GM18520 (cell line): ENCODE measurements around the gene ELOB.

Experiments
- ATAC-seq: cut with Tn5 transposase; IDR thresholded peaks from one replicate; pipeline ENCODE4 v1.9.1; 2021; ENCODE audit not compliant: unreplicated experiment

The ELOB gene

DNA sequence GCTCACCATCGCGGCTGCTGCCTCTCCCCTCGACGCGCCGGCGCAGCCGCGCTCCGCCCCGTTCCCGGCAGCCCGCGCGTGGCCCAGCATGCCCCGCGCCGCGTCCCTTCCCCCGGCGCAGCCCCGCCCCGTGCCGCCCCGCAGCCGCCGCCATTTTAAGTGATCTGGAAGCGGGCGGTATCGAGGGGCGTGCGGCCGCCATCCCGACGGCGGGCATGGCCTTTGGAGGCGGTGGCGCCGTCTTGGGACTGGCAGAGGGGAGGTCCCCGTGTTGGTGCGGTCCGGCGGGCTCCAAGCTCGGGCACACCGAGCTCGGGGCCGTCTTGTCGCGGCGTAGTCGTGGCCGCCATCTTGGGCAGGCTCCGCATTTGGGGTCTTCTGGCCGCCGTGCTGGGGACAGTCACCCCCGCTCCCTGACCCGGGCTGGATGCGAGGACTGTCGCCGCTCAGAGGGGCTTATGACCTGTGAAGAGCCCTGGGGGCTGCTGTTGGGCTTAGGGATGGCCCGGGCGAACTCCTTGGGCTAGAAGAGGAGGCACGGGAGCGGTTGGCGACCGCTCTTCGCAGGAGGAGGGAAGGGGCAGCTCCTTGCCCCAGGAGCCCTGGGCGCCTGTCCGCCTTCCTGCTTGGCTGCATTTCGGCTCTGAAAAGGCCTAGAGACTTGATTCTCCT, at the start of gene ELOB:
TSS of gene ELOB (minus strand) at position 50 of the 672 bp plus-strand sequence. CDS start at position 9, 41 bp downstream.
- ATAC-seq = peak; percentile 77

DNA sequence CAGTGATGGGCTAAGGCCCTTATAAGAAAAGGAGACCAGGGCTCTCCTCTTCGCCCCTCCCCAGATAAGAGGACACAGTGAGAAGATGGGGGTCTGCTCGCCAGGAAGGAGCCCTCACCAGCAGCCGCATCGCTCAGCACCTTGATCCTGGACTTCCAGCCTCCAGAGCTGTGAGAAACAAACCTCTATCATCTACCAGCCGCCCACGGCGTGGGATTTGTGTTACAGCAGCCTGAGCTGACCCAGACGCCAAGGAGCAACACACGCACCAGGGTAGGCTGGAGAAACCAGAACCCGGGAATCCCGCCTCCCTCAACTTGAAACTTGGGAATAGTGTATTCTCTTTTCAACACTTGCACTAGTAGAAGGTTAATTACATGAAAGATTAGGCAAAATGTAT, 48.8 kb upstream of the ELOB start:
- no peak for ATAC-seq

DNA sequence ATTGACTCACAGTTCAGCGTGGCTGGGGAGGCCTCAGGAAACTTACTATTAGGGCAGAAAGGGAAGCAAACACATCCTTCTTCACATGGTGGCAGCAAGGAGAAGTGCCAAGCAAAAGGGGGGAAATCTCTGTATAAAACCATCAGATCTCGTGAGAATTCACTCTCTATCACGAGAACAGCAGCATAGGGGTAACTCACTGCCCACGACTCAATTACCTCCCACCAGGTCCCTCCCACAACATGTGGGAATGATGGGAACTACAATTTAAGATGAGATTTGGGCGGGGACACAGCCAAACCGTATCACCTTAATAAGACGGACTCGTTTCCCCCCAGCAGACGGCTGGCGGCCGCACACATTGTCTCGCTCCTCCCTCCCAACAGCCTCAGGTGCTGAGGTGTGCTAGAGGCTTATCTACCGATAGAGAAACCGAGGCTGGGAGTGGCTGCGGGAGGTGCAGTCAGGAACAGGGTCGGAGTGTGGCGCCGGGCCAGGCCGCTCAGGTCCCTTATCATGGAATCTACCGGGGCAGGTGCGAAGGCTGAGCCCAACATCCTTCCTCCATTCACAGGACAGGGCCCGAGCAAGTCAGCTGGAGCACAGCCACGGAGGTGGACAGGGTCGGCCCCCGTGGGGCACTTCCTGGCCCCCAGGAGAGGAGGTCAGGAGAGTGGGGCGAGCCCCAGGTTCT, 48.1 kb upstream of the ELOB start:
- no peak for ATAC-seq

DNA sequence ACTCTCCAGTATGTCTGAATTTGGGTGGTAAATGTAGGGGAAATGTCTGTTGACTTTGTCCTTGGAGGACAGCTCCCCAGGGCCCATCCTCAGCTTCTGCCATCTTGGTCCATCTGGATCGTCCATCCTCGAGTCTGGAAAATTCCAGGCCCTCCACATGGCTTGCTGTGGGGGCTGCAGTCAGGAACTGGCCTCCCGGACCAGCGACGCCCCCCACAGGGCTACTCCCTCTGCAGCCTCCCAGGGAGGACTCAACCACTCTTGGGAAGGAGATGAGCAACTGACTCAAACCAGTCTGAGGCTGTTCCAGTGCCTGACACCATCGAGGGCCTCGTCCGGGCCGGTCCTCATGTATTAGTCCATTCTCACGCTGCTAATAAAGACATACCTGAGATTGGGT, 47.5 kb upstream of the ELOB start:
- no peak for ATAC-seq

DNA sequence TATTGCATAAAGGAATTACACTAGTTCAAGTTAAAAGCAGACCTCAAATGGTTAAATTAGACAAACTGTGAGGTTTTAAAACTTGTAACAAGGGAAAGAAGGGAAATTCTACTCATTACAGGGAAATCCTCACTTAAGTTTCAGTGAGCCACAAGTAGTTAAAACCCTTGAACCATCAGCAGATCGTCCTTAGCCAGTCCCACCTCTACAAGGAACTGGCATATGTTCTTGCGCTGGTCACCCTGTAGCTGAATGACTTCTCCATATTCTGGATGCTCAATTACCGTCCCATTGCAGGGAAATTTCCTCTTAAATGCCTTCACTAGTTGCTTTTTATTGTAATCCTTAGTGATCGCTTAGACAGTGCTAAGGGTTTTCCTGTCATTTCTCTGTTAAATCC, 45.4 kb upstream of the ELOB start:
- no peak for ATAC-seq

DNA sequence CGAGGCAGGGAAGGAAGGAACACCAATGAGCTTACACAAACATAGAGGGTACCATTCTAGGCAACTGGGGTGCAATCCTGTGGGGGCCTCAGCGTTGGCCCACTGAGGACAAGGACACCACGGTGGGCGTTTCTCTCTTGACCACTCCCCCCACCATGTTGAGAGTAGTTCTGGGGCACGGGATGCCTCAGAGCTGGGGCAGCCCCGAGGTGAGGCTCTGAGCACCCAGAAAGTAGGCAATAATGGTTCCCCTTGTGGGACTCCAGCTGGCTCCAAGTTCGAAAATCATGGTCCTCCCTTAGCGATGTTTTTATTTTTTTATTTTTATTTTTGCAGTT, 45.0 kb upstream of the ELOB start:
- ATAC-seq = no peak

DNA sequence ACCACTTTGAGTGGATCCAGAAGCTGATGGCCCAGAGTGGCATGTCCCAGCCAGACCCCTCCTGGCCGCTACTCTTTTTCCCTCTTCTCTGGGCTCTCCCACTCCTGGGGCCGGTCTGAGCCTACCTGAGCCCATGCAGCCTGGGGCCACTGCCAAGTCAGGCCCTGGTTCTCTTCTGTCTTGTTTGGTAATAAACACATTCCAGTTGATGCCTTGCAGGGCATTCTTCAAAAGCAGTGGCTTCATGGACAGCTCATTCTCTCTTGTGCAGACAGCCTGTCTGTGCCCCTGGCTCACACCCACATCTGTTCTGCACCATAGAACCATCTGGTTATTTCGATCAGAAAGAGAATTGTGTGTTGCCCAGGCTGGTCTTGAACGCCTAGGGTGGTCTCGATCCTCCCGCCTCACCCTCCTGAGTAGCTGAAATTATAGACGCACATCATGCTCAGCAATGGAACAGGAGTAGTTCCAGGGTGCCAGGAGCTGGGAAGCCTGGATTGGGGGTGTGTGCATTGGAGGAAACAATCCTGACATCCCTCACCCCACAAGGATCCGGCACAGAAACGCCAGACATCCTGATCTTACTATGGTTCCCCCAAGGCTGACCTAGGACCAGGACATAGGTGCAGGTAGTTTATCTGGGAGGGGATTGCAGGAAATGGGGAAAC, 44.5 kb upstream of the ELOB start:
- no peak for ATAC-seq

DNA sequence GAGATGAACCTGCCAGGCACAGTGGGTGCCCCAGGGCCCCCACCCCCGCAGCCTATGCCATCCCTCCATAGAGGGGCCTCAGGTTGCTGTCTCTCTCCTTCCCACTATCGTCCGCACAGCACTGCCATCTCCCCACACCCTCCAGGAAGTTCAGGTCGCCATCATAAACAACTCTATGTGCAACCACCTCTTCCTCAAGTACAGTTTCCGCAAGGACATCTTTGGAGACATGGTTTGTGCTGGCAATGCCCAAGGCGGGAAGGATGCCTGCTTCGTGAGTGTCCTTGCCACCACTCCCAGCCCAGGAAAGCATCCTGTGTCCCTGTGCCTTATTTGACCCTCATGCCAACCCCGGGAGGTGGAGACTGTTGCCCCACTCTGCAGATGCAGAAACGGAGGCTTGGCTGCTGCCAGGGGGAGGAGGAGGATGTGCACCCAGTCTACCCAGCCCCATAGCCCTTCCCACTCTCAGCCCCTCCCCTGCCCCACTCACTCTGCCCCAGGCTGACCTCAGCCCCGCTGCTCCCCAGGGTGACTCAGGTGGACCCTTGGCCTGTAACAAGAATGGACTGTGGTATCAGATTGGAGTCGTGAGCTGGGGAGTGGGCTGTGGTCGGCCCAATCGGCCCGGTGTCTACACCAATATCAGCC, 43.9 kb upstream of the ELOB start:
- ATAC-seq = no peak

DNA sequence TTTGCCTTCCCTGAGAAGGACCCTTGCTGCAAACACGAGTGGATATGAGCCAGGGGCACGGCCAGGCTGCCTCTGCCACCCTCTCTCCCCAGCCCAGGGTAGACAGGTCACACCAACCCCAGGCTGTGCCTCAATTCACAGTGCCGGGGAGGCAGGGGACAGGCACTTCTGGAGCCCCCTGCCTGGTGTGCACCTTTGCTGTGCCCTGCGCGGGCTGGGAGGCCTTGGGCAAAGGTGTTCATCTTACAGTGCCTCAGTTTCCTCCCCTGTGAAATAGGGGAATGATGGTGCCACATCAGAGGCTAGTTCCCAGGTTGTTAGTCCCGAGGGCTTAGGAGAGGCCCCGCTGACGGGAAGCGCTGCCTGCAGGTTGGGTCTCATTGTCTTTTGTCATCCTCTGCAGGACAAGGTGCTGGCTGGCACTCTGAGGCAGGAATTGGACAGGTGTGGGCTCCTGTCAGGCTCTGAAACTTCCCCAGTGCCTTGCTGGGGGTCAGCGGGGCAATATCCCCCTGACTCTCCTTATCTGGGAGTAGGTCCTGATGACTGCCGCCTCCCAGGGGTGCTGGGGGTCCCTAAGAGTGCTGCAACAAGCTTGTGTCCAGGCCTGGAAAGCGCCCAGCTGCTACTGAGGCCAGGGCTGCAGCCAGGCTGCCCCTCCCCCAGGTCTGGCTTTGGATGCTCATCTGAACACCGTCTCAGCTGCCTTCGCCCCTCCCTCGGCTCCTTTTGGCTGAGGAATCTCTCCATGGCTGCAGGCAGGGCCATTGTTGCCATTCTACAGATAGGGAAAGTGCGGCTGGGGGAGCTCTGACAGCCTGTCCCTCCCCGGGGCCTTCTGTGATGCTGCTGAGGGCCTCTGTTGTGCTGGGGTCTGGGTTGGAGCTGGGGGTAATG, 43.1 kb upstream of the ELOB start:
- ATAC-seq = no peak

DNA sequence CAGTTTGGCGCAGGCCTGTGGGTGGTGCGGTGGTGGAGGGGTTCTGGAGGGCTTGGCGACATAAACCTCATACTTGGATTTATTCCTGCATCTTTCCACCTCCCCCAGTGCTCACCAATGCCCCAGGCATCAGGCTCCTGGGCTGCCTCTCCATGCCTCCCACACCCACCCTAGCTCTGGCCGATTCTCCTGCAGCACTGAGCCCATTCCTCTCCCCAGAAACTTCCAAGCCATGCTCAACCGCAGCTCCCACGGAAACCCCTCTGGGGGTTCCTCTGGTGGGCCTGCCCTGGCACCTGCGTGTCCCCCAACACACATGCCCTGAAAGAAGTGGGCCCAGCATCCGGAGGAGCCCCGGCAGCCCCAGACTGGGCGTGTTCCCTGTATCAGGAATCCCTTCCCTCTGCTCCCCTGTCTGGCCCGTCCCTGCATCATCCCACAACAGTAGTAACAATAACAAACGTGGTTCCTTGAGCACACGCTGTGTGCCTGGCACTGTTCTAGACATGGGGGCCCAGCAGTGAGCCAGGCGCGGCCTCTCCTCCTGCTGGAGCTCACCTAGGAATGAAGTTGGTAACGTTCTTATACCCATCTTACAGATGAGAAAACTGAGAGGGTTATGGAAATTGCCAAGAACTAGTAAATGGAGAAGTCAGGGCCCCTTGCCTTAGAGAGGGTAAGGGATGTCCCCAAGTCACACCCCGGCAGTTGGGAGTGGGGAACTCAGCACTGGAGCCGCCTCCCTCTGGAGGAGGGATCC, 42.3 kb upstream of the ELOB start:
- ATAC-seq = no peak

DNA sequence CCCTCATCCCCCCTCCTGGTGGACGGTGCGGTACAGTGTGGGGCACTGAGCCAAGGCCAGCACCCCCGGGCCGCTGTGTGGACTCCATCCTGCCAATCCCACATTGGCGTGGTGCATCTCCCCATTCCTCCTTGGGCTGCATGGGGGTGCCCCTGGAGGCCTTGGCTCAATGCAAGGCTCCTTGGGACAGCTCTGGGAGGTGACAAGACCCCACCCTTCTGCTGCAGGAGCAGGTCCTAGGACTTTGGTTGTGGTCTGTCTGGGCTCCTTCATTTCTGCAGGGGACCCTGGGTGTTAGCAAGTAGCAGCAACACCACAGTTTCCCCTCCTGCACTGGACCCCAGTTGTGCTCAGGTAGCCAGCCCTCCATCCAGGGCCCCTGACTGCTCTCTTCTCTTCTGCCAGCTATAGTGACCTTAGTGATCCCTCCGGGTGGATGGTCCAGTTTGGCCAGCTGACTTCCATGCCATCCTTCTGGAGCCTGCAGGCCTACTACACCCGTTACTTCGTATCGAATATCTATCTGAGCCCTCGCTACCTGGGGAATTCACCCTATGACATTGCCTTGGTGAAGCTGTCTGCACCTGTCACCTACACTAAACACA, 41.3 kb upstream of the ELOB start:
- no peak for ATAC-seq

DNA sequence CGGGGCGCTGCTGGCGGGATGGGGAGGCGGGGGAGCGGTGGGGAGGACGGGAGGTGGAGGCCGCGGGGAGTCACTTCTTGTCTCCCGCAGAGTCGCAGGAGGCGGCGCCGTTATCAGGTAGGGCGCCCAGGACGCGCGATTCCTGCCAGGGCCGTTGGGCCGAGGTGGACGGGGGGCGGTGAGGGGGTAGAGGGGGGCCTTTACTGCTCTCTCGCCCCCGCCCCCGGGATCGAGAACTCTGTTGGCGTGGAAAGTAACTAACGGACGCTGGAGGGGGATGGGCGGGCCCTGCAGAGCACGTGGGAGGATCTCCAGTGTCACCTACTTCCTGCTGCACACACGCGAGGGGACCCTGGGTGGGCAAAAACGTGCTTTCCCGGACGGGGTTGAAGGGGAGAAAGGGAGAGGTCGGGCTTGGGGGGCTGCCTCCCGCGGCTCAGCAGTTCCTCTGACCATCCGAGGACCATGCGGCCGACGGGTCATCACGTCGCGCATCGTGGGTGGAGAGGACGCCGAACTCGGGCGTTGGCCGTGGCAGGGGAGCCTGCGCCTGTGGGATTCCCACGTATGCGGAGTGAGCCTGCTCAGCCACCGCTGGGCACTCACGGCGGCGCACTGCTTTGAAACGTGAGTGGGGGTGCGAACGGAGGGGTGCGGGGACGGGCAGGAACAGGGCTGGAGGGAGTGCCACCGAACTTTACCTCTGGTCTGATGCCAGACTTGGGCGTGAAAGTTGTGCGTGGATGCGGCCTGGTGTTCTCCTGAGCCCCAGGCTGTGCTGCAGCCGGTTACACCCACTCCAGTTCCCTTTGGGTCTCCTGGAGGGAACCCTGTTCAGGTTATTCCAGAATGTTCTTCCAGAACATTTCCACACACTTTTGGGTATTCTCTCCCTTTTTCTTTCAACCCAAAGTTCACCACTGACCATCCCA, 40.5 kb upstream of the ELOB start:
- no peak for ATAC-seq

DNA sequence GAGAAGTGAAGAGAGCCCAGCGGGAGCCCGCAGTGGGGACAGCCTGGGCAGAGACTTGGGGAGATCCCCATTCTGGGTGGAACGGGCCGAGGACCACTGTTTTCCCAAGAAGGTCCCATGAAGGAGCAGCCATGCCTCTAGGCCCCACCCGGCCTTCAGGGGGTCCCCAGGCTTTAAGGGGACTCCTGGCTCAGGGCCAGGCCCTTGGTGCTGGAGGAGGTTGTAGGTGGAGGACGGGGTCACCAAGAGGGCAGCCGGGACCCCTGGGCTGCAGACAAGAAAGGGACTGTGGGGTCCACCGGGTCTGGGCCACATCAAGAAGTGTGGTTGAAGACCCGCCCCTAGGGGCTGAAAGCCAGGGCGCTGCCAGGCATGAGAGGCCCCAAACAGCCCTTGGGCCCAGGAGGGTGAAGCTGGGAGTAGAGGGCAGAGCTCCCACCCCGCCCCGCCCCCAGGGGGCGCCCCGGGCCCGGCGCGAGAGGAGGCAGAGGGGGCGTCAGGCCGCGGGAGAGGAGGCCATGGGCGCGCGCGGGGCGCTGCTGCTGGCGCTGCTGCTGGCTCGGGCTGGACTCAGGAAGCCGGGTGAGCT, 39.8 kb upstream of the ELOB start, which contains the start of gene PRSS21:
TSS of gene PRSS21 (plus strand) at position 487 of the 589 bp plus-strand sequence. CDS start at position 519, 32 bp downstream.
- no peak for ATAC-seq

DNA sequence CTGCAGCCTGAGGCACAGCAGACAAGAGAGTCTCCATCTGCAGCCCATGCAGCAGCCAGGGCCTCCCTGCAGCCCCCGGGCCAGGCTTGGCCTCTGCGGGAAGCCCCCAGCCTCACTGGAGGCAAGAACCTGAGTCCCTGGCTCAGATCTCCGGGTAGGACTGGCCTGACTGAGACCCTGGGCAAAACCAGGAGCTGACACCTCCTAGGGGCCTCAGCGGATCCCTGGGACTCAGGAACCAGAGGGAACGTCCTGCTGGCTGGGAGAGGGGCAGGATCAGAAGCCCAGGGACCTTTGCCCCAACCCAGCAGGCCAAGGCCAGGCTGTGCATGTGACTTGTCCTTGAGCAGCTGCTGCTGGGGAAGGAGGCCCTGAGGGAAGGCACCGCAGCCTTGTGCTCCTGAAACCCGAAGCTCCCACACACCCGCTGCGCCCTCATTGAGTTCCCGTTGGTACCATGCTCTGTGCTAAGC, 38.3 kb upstream of the ELOB start:
- no peak for ATAC-seq

DNA sequence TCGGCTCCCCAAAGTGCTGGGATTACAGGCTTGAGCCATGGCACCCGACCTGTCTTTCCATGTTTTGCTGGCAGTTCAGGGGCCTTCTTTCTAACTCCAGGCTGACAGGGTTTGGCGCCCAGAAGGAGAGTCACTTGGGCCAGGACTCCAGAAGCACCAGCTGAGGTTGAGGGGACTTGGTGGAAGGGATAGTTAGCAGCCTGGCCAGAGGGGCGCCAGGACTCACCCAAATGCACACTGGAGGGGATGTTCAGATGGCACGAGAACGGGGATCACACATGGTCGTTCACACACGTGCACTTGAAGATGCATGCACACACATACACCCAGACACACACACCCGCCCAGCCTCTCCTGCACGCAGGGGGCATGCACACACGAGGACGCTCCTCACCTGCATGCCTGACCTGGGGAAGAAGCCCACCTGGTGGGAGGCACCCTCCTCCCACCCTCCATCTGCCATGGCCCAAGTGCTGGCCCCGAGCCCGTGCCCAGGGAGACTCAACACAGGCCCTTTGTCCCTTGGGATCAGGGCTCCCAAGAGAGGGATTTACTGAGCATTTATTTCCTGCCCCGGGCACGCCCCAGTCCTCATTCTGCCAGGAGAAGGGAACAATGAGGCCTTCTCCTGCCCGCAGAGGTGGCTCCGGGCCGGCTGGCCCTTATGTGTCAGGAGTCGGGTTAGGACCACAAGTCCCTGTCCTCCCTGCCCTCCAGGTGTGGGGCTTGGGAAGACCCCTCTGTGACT, 37.6 kb upstream of the ELOB start:
- no peak for ATAC-seq

DNA sequence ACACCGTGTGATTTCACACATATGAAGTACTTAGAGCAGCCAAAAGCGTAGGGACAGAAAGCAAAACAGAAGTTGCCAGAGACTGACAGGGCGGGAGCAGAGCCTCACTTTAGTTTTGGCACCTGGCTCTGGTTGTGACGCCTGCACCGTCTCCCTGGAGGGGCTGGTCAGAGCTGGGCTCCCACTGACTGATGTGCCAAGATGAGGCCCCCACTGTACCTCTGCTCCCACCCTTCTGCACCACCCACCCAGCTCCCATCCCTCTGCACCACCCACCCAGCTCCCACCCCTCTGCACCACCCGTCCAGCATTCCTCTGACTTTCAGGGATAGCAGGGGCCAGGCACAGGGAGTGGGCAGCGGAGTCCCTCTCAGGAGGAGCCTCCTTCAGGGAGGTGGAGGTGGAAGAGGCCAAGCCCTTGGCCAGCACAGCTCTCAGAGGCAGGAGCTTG, 36.7 kb upstream of the ELOB start:
- no peak for ATAC-seq
